A549 treated with CpdA at 1 μM for 4 hours (cell line): ENCODE measurements around the gene PAK1. TPM values are rescaled to one million over a fixed set of nuclear protein-coding genes. Genes with fewer than 3 reads are reported as not detected.

ENCODE experiments used
- total RNA-seq: library from RNA; stranded (reverse); fragments of 200-300 nt; extraction: Qiagen RNA extraction; gene quantifications from 5 replicates; pipeline ENCODE4 v1.2.3, GENCODE V29; 2022; ENCODE audit warnings: low read depth

The PAK1 gene
- total RNA-seq, result 23.1 to 27.0 TPM (median 24.7 TPM) in 5 replicates

DNA sequence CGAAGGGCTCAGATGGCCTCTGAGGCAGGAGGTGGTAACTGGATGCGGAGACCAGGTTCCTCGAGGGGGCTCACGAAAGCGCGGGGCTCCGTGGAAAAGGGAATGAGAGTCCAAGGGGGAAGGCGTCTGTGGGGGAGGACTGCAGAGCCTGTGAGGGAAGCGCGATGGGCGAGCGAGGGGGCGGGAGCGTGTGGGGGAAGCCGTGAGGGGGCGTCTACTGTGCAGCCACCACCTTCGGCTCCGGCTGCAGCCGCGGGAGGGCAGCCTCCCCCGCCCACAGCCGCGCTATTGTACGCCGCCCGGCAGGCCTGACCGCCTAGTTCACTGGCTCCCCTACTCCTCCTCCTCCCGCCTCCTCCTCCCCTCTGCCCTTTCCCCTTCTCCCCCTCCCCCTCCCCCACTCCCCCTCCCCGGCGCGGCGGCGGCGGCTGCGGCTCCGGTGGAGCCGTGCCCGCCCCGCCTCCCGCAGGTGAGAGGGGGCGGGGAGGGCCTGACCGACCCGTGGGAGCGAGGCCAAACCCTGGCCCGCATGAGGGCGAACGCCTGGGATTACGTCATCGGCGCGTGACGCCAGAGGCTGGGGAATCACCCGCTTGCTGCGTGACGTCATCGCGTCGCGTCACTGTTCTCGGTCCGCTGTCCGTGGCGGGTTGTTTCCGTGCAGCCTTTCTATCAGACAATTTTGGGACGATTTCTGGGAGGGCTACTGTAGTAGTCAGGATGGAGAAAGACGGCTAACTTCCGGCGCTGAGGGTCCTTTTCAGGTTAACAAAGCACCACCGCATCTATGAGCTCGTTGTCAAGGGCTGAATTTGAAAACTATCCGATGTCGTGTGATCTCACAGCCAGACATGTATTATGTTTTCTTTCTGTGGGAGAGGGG is at the start of gene PAK1:
Gene PAK1, minus strand, starts transcription at position 294 of the 883 bp plus-strand sequence. CDS start 81,574 bp downstream, outside the sequence.

DNA sequence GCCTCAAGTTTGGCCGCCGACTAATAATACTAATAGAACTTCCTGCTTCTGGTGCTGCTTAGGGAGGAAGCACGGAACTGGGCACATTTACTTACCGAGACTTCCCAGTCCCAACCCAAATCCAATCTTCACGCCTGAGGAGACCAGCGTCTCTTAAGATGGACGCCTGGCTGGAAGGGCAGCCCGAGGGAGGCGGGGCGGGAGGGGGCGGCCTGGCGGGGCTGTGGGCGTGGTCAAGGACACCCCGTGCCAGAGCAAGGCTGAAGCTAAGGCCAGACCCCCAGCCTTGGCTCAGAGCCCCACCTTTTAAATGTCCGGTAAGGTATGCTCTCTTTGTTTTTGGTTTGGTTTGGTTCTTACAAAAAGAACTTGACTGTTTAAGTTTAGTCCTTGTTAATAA is 172.4 kb downstream of the PAK1 start, which contains the start of gene GDPD4:
Gene GDPD4, minus strand, starts transcription at position 177 of the 400 bp plus-strand sequence. CDS start 16,549 bp downstream, outside the sequence.

Other genes with a start within 250 kb of the PAK1 start
- not detected in 5 replicates for gene GDPD4, start 172.4 kb downstream of the PAK1 start, total RNA-seq
- 1.7 to 2.9 TPM (median 2.3 TPM) in 5 replicates for gene AQP11, start 115.9 kb upstream of the PAK1 start, total RNA-seq
- 160 to 188 TPM (median 165 TPM) in 5 replicates for gene CLNS1A, start 163.7 kb upstream of the PAK1 start, total RNA-seq